22Rv1 (cell line): ENCODE measurements around the gene STEAP1B.

Experiments used
- ZFX ChIP-seq: fragments of 450-650 bp; IDR thresholded peaks from 2 replicates; pipeline ENCODE4 v1.6.1; 2017; ENCODE audit warnings: antibody characterized with exemption, borderline replicate concordance
- TF ChIP-seq, protein P1 (sequence below): fragments of 450-650 bp; IDR thresholded peaks from 2 replicates; pipeline ENCODE4 v1.5.1; 2017; ENCODE audit warnings: mild to moderate bottlenecking

GRCh38 chr7:22395222-22395621 is 104.8 kb downstream of the STEAP1B start:
- TF ChIP-seq, protein P1, sequence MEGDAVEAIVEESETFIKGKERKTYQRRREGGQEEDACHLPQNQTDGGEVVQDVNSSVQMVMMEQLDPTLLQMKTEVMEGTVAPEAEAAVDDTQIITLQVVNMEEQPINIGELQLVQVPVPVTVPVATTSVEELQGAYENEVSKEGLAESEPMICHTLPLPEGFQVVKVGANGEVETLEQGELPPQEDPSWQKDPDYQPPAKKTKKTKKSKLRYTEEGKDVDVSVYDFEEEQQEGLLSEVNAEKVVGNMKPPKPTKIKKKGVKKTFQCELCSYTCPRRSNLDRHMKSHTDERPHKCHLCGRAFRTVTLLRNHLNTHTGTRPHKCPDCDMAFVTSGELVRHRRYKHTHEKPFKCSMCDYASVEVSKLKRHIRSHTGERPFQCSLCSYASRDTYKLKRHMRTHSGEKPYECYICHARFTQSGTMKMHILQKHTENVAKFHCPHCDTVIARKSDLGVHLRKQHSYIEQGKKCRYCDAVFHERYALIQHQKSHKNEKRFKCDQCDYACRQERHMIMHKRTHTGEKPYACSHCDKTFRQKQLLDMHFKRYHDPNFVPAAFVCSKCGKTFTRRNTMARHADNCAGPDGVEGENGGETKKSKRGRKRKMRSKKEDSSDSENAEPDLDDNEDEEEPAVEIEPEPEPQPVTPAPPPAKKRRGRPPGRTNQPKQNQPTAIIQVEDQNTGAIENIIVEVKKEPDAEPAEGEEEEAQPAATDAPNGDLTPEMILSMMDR, result no peak
- no peak for TF ChIP-seq ZFX
